GM06990 (cell line): ENCODE measurements around the gene SLC1A4.
A peak's percentile ranks its signal among the peaks of the same experiment; 100 is the strongest.

Experiments
- DNase-seq: peaks from one replicate; pipeline ENCODE4 v3.0.0-alpha.2; 2011; ENCODE audit not compliant: insufficient read length; ENCODE audit errors: extremely low read depth
- H3K27me3 ChIP-seq: replicated peaks from 2 replicates; pipeline ENCODE4 v1.6.0; 2011; ENCODE audit warnings: low read length; ENCODE audit not compliant: control insufficient read depth, insufficient read depth
- H3K36me3 ChIP-seq: 2 replicates; pipeline ENCODE4 v1.5.1; 2011; ENCODE audit warnings: low read length; ENCODE audit not compliant: control insufficient read depth, insufficient read depth
- H3K4me3 ChIP-seq: replicated peaks from 2 replicates; pipeline ENCODE4 v1.5.1; 2011; ENCODE audit warnings: low read depth, mild to moderate bottlenecking, control low read depth, low read length
- CTCF ChIP-seq: IDR thresholded peaks from 2 replicates; pipeline ENCODE4 v1.5.1; 2011; ENCODE audit warnings: low read length, control low read depth, mild to moderate bottlenecking, inconsistent platforms; ENCODE audit not compliant: insufficient read depth, poor library complexity, severe bottlenecking

SLC1A4 gene

GRCh38 chr2:65069439-65069824 is 80.2 kb downstream of the SLC1A4 start:
- no peak for TF ChIP-seq CTCF
- Histone ChIP-seq H3K36me3 (peaks cover 18% of the 10 kb centered on the region), H3K4me3 (no peak overlapping the region), H3K27me3 (no peaks in the 10 kb centered on the region)
- no peak for DNase-seq

- no peak for TF ChIP-seq CTCF
- Histone ChIP-seq H3K27me3 (no peaks in the 10 kb centered on the region), H3K36me3 (peaks cover 18% of the 10 kb centered on the region), H3K4me3 (no peak overlapping the region)
- DNase-seq, result no peak
Observed at GRCh38 chr2:65070172-65070830, 81.1 kb downstream of the SLC1A4 start.

GRCh38 chr2:65070856-65071255 is 81.7 kb downstream of the SLC1A4 start:
- H3K27me3 ChIP-seq, result no peaks in the 10 kb centered on the region
- H3K4me3 ChIP-seq, result no peak overlapping the region
- no peak for TF ChIP-seq CTCF
- no peak for DNase-seq
- H3K36me3 ChIP-seq, result peaks cover 18% of the 10 kb centered on the region

- peaks cover 21% of the 10 kb centered on the region for H3K36me3 ChIP-seq
- TF ChIP-seq CTCF, result no peak
- H3K4me3 ChIP-seq, result no peak overlapping the region
- H3K27me3 ChIP-seq, result no peaks in the 10 kb centered on the region
- DNase-seq, result no peak
Observed at GRCh38 chr2:65071499-65072180, 82.4 kb downstream of the SLC1A4 start.

GRCh38 chr2:65072181-65072970 is 83.2 kb downstream of the SLC1A4 start:
- DNase-seq, result peak; percentile 26
- Histone ChIP-seq H3K36me3 (peaks cover 21% of the 10 kb centered on the region), H3K4me3 (no peak overlapping the region), H3K27me3 (no peaks in the 10 kb centered on the region)
- TF ChIP-seq CTCF, result no peak
